Astrocyte of the hippocampus (primary cell): ENCODE measurements around the gene STMN3.
A peak's percentile ranks its signal among the peaks of the same experiment; 100 is the strongest.
"Not testable (repeated sequence)": the region's sequence is repeated elsewhere in the genome, so short reads cannot be mapped to it uniquely, and the experiment has no call there.

Source experiments
- DNase-seq: peaks from one replicate; pipeline ENCODE4 v3.0.0; 2011; ENCODE audit warnings: low read depth, low spot score

Gene STMN3

DNA sequence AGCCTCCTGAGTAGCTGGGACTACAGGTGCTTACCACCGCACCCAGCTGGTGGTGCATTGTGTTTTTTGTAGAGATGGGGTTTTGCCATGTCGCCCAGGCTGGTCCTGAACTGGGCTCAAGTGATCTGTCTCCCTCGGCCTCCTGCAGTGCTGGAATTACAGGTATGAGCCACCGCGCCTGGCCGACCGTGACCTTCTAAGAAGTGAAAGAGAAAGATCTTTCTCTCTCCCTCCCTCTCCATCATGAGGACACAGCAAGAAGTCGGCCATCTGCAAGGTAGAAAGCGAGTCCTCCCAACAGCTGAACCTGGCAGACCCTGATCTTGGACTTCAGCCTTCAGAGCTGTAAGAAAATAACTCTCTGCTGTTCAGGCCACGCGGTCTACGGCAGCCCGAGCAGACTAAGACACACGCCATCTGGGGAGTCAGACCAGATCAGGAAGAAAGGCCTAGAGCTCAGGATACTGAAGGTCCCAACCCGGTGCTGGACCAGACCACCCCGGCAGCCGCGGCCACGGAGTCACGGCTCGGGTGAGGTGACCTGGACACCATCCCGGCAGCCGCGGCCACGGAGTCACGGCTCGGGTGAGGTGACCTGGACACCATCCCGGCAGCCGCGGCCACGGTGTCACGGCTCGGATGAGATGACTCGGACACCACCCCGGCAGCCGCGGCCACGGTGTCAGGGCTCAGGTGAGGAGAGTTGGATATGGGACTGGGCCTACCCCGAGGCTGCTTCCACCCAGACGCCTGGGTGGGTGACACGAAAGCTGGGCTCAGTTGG is 35.9 kb downstream of the STMN3 start:
- DNase-seq: no peak

DNA sequence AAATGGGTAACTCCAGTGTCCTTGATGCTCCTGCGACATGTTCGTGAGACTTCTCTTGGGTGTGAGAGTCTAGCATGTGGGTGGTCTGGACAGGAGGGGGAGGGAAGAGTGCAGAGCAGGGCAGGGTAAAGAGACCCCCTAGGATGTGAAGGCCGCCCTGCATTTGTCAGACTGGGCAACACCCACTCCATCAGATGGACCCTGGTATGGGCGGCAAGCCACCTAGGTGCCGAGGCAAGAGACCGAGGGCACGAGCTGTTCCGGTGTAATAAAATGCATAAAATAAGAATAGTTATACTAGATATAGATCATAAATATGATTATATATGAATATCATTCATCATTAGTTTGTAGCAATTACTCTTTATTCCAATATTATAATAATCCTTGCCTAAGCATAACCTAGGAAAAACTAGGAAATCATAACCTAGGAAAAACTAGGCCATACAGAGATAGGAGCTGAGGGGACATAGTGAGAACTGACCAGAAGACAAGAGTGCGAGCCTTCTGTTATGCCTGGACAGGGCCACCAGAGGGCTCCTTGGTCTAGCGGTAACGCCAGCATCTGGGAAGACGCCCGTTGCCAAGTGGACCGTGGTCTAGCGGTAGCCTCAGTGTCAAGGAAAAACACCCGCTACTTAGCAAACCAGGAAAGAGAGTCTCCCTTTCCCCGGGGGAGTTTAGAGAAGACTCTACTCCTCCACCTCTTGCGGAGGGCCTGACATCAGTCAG is 39.2 kb downstream of the STMN3 start:
- DNase-seq: not testable (repeated sequence)

DNA sequence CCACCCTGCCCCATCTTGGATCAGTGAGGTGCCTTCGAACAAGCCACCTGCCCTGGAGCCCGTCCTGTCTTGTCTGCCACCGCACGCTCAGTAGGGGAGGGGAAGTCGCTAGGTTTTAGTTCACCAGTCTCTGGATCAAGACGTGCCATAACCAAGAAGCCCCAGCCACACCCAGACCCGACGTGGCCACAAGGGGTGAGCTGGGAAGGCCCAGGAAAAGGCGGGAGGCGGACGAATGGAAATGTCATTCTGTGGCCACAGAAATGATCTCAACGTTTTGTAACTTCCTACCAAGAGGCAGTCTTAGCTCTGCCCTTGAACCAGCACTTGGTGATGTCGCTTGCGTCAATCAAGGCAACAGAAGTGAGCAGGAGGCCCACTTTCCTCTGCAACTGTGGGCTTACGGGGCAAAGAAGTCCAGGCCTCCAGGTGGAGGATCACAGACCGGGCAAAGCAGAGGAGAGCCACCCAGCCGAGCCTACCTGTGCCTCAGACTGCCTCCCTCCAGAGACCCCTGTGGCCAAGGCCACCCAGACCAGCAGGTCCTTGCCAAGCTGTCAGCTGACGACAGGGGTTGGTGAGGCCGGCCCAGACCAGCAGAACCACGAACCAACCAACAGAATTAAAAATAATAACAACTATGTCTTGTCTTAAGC is 40.8 kb downstream of the STMN3 start:
- peak; percentile 29 for DNase-seq

DNA sequence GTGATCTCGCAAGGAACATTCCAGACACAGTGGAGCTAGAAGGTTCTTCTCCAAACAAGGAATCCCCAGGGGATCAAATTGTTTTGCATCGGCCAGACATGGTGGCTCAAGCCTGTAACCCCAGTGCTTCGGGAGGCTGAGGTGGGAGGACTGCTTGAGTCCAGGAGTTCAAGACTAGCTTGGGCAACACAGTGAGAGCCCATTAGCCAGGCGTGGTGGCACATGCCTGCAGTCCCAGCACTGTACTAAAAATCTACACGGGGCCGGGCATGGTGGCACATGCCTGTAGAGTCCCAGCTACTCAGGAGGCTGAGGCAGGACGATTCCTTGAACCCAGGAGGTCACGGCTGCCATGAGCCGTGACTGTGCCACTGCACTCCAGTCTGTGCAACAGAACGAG is 41.6 kb downstream of the STMN3 start:
- no peak for DNase-seq

DNA sequence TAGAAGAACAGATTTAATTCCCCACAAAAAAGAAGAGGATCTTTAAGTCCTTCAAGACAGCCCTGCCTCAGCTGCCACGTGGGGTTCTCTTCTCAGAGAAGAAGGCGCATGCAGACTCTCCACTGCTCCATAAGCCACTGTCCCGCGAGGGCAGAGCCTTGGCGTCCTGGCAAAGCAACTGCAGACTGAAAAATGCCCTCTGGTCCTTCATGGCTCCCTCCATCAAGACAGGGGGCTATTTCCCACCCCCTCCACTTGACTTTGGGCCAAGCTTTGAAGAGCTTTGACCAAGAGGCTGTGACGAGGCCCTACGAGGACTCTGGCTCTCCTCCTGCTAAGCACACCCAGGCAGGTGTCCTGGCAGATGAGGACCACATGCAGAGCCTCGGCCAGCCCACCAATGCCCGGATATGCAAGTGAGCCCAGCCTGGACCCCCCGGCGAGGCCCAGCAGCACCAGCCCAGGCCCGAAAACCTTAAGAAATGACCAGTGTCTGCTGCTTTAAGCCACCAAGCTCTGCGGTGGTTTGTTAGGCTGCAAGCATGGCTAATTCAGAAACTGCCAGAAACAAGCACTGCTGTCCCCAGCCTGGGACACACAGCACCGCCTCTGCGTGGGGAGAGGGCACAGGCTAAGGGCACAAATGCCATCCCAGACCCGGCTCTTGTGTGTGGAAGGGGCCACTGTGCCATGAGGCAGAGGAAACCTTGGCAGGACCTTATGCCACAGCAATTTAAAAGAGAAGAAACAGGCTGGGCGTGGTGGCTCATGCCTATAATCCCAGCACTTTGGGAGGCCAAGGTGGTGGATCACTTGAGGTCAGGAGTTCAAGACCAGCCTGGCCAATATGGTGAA is 42.4 kb downstream of the STMN3 start:
- DNase-seq: no peak

DNA sequence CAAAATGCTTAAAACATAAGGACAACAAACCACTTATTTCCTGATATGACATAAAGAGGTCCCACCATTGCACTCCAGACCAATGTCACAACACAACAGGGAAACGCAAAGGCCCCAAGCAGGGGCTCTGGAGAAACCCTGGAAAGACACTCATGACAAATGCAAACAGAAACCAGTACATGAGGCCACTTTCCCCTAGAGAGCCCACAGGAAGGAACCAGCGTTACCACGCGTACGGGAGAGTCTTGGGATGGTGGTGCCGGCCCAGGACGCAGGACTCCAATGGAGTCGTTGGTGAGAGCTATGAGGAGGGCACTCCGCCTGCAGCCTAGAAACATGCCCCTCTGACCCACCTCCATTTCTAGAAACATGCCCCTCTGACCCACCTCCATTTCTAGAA is 46.5 kb downstream of the STMN3 start:
- DNase-seq: no peak

- no peak for DNase-seq
These were observed 50.9 kb downstream of the STMN3 start for GRCh38 chr20:63602321-63602720.

DNA sequence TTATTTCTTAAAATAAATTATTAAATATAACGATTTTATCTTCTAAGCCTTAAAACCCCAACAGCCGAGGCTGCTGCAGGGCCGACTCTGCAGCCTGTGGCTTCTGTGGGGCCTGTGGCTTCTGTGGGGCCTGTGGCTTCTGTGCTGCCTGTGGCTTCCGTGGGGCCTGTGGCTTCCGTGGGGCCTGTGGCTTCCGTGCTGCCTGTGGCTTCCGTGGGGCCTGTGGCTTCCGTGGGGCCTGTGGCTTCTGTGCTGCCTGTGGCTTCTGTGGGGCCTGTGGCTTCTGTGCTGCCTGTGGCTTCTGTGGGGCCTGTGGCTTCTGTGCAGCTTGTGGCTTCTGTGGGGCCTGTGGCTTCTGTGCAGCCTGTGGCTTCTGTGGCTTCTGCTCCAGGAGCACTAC is 51.5 kb downstream of the STMN3 start:
- not testable (repeated sequence) for DNase-seq

DNA sequence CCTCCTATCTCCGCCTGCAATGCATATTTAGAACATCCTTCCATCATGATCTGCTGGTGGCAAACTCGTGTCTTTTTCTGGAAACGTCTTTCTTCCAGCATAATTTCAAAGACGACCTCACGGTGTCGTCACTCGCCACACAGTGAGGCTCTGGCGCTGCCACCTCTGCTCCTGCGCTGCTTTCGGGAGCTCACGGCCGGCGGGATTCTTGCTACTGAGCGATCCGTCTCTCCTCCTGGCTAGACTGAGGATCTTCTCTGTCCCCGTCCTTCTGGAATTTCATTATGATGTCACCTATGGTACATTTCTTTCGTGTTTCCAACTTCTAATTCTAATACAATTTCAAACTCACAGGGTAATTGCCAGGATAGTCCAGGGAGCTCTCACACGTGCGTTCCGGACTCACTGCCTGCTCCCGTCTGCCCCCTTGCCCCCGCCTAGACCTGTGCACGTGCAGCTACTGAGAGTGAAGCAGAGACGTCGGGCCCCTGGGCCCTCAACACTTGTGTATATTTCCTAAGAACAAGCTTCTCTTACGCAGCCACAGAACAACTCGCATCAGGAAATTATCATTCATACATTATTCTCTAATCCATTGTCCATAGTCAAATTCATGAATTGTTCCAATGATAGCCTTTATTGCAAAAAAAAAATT is 53.7 kb downstream of the STMN3 start:
- no peak for DNase-seq

GRCh38 chr20:63598479-63599395 is 54.5 kb downstream of the STMN3 start:
- no peak for DNase-seq

DNA sequence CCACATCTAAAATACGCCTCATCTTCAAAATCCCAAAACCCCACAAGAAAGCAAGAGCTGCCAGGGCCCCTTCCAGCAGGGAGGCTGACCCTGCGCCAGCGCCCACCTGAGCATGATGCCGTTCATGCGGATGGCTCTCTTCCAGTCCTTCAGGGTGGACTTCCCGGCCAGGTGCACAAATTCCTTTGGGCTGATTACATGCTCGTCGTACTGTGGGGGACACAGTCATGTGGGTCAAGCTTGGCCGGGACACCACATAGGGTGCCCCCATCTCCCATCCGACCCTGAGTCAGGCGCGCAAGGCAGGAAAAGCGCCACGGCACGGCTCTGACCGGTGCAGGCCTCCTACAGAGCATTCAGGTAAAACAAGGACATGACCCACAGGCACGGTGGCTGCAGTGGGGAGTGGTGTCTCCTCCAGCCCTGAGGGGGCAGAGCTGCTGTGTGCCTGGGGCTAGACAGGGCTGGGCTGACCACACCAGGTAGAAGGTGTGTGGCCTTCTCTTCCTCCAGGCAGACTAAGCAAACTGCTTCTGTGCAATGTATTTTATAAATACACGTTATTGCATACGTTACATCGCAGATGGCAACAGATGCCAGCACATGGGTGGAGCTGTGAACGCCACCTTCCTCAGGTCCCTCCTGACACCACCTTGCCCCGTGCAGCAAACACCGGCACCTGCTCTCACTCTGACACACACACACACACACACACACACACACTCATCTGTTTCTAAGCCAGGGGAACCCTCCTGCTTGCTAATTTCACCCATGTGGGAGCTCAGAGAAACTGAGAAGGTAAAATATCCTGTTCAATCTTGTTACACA is 55.4 kb downstream of the STMN3 start:
- no peak for DNase-seq

DNA sequence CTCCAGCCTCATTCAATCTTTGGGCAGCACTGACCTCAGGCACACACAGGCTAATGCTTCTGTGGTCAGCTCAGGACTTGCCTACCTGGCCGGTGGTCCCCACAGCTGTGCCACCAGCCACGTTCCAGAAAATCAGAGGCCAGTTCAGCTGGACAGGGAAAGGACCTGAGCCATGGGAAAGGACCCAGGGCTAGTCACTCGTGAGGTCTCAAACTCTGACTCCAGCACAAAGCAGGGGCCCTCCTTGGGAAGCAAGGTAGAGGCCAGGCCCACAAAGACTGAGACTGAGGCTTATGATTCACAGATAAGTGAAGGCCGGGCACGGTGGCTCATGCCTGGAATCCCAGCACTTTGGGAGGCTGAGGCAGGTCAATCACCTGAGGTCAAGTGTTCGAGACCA is 56.8 kb downstream of the STMN3 start:
- no peak for DNase-seq

GRCh38 chr20:63595416-63596127 is 57.7 kb downstream of the STMN3 start:
- DNase-seq: no peak

DNA sequence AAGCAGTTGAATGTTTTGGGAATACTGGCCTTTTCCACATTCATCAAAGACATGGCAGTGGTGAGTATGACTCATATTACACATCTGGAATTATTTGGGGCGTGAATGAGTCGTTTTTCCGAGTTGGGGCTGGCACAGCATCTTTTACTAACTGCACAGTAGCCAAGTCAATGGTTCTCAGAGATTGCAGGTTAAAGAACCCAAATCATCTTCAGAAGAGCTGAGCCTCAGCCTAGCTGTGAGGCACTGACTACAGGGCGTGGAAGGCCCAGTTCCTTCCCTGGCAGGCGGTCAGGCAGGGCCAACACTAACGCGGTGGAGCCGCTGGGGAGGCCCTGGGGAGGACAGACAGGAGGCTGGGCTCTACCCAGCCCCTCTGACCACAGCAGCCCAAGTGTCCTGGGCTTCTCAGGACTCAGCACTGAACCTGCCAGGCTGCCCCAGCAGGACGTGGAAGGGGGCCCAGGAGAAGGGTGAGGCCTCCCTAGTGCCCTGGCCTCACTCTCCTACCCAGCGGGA is 59.1 kb downstream of the STMN3 start:
- peak; percentile 14 for DNase-seq

GRCh38 chr20:63592661-63593060 is 60.6 kb downstream of the STMN3 start:
- no peak for DNase-seq

DNA sequence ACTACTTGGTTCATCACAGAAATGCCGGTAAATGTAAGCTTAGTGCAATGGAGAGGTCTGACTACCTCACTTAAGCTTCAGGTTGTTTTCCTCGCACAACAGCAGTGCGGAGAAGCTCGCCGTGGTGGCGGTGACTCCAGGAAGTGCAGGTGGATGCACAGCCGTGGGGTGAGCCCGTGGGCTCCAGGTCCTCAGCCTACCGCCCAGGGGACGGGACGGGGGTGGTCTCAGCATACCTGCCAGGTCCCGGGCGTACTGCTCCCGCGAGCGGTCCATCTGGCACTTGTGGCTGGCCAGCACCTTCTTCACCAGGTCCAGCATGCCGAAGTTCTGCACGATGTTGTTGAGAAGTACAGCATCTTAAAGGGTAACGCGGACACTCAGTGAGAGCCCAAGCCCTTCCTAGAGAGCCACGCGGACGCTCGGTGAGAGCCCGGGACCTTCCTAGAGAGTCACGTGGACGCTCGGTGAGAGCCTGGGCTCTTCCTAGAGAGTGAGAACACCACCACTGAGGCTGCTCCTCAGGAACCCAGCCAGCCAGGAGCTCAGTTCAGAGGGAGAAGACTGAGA is 61.4 kb downstream of the STMN3 start:
- DNase-seq: no peak

DNA sequence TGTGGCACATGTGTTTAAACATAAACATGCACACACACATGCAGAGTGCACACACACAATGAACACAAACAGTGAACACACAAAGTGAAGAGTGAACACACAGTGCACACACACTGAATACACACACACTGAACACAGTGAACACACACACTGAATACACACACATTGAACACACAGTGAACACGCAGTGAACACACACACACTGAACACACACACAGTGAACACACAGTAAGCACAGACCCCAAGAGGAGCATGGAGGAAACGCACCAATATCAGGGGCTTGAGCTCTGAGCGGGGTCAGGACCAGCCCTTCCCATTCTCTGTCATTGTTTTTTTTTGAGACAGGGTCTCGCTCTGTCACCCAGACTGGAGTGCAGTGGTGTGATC is 62.1 kb downstream of the STMN3 start:
- no peak for DNase-seq
